HK-2 (cell line): Measurements from ENCODE around the gene MVB12B.
"Not testable (repeated sequence)": the region's sequence is repeated elsewhere in the genome, so short reads cannot be mapped to it uniquely, and the experiment has no call there.

Experiments used
- DNase-seq: peaks from one replicate; pipeline ENCODE4 v3.0.0-alpha.2; 2018; ENCODE audit not compliant: unreplicated experiment

Gene MVB12B

DNA sequence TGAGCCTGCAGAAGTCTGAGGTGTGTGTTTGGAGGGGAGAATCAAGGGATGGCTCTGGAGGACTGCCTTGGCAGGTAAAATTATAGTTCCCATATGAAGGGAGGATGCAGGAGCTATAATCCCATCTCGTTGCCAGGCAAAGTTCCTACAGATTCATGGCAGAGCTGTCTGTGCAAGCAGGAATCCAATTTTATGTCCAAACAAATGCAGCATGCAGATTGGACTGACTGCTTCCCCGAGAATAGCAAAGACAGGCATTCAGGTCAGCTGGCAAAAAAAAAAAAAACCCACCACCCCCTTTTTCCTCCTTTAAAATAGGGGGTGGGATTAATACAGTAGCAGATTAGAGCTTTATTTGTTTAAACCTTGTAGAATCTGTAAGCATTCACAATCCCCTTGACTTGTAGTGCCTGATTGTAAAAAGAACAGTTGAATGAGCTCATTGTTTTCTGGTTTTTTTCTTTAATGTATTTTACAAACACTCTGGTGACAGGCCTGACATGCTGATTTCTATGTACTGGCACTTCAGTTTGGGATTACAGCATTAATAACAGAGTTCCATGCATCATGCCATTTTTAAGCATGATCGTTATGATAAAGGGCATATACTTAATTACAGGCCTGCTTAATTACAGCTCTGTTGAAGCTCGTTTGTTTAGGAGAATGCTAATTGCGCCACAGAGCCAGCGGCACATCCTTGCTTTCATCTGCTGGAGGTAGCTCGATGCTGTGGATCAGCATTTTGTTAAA, 145.7 kb downstream of the MVB12B start:
- DNase-seq = no peak

DNA sequence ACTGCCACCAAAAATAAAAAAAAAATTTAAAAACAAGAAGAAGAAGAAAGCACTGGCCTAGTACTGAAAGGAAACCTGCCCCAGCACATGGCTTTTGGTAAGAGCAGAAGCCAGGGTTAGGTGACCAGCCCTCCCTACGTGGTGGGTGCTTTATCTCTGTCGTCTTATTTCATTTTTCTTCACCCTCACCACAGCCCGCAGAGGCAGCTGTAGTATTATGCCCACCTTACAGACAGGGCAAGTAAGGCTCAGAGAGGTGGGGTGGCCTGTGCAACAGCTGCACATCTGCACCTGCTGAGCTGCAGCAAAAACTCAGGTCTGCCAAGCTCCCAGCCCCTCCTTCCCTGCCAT, 146.3 kb downstream of the MVB12B start:
- no peak for DNase-seq

DNA sequence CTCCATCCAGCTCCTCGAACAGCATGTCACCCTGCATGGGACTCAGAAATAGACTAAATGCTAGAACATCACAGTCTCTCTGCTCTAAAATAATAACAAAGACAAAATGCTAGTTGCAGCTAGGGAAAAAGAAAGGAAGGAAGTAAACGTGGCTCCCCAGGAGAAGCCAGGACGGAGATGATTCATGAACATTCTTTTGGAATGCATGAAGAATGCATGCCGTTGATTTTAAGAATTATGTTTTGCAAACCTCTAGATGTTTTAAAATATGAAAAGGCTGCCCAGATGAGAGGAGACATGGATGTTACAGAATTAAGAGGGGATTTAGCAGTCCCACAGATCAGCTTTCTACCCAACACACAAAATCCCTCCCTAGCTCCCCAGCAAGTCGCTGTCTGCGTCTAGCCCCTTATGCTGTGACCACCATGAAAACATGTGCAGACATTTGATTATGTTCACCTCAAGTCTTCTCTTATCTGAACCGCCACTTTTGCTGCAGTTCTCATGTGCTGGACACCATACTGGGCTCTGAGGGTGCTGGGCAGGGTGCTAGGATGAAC, 147.7 kb downstream of the MVB12B start:
- no peak for DNase-seq

DNA sequence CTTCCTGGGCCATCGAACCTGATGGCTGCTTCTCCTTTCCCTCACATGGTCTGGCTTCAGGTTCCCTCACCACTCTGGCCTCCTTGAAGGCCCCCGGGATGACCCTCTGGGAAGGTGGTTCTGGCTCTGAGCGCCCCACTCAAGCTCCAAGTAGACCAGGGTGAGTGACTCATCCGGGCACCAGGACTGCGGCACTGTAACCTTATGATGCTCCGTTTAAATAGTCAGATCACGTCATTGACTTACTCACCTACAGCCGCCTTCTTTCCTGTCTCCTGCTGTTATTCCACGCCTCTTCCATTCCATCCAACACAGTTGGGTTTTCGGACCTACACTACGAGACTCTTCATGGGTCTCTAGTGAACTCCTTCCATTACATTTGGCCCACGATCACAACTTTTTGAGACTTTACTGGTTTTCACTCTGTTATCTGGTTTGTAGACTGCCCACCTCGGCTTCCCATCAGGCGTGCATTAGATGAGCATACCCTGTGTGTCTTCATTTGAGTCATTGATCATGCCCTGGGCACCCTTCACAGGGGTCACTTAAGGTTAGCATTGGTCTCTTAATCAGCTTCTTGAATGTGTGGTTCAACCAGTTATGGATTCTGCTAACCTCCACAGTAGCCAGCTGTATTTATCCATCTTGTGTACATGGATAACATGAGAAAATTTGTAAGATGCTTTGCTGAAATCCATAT, 148.3 kb downstream of the MVB12B start:
- no peak for DNase-seq

DNA sequence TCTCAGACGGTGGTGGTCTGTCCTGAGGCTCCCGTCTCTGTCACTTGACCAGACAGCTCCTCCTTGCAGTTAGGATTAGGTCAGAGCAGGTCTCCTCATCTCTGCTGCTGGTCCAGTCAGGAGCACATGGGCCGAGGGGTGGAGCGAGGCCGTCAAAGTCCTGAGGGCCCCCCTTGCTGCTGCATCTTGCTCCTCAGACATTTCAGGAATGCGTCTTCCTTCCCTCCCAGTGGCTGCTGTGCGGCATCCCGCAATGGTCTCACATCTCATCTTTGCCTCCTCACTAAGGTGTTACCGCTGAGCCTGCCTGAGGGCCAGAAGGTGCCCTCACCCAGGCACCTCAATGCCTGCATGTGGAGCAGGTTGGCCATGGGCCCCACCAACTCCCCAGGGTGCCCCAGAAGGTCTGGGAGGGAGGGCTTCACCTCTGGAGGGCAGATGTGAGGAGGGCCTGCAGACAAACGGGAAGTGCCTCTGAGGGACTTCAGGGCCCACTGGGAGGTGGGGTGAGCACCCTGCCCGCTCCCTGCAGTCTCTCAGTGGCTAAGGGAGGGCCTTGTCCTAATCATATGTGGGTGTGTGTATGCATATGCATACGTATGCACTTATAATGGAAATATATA, 149.4 kb downstream of the MVB12B start:
- DNase-seq = no peak

DNA sequence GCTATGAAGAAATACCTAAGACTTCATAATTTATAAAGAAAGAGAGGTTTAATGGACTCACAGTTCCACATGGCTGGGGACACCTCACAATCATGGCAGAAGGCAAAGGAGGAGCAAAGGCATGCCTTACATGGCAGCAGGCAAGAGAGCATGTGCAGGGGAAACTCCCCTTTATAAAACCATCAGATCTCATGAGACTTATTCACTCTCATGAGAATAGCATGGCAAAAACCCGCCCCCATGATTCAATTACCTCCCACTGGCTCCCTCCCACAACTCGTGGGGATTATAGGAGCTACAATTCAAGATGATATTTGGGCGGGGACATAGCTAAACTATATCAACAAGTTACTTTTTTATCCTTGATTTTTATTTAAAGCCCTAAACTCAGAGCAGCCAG, 150.8 kb downstream of the MVB12B start:
- DNase-seq = not testable (repeated sequence)

DNA sequence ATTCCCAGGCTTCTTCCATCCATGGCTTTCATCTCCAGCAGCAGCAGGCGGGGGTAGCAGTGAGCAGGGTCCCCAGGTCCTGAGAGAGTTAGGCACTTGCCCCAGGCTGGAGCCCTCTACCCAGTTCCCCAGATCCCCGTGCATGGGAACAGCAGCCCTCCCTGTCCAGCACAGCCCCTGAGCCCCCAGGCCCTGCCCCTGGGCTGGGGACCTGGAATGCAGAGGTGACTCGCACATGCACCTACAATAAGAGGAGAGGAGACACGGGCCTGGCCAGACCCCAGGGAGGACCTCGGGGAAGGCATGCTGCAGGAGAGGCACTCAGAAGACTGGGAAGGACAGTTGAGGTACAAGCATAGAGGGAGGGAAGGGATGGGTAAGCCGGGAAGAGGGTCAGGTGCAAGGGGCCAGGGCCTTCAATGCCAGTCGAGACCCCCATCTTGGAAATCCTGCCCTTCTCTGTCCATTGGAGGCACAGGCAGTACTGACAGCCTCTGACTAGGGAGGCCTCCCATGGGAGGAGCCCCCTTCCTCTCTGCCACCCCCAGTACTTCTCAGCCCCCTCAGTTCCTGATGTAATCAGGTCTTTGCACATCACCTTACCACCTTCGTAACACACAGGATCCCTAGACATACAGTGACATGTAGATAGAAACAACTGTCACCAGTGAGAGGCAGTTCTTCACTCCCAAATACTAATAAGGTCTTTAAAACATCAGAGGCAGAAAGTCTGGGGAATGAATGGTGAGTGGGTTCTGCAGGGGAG, 151.8 kb downstream of the MVB12B start:
- DNase-seq = no peak

DNA sequence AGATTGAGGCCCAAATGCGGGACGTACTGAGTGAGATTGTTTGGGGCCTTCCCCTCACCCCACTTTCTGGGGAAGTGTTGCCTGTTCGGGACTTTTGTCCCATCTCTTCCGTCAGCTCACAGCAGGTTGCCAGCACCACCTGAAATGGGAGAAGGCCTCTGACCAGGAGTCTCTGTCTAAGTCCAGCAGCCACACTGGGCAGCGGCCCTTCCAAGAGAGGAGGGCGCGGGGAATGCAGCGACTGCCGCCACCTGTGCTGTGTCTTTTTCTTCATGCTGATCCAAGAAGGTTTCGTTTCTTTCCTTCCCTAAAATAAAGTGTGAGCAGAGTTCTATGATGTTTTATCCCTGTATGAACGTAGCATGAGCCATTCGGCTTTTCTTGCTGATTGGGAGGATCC, 152.9 kb downstream of the MVB12B start:
- DNase-seq = no peak

DNA sequence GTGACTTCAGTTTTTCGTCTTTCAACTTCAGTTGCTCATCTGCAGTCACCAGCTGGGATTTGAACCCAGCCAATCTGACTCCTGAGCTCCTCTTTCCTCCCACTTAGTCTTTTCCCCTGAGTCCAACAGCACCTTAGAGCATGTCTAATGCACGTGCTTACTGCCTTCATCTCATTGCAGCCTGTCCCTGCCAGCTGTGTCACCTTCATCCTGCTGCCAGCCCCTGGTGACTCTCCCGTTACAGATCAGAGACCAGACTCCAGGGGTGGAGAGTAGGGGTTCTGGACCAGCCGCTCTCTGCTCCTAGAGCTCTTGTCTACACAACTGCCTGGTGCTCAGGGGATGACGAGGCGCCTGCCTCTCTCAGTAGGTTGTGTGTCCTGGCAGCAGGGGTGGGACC, 154.2 kb downstream of the MVB12B start:
- DNase-seq = no peak

DNA sequence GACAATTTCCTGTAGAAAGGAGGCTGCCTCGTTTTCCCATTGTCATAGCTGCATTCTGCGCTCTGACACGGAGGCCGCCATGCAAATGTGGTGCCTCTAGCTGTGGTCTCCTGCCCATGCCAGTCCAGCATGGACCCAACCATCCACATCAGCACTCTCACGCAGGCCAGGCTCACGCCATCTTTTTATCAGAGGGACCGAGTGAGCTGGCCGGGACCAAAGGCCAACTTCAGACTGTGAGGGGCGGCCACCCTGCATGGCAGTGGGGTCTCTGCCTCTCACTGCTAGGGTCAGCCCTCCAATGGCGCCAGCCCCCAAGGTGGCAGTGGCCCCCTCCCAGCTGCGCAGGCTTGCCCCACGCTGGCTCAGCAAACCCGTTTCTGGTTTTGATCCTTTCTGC, 155.2 kb downstream of the MVB12B start:
- DNase-seq = no peak

DNA sequence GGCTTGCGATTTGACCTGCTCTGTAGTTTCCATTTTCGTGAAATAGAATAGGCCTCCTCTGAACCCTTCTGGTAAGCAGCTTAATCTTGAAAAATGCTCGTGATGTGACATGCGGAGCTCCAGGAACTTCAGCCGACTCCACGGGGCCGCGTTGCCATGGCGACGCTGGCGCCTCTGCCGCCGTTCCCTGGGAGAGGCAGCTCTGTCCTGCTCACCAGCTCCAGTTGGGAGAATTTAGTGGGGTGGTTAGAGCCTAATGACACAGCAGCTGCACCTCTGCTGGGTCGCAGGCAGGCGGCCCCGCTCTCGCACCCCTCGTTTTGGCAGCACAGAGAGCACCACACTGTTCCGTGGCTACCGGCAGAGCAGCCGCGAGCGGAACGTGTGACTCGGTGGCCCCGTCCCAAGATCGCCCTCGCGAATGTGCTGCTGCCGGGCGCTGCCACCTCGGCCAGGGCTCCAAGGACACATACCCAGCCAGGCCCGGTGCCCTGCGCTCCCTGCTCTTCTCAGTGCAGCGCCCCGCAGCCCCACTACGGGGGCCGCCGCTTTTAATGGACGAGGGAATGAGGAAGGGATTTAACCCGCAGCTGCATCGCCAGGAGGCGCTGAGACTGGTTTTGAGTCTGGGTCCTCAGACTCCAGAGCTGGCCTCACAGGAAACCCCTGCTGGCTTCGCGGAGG, 155.9 kb downstream of the MVB12B start:
- no peak for DNase-seq

DNA sequence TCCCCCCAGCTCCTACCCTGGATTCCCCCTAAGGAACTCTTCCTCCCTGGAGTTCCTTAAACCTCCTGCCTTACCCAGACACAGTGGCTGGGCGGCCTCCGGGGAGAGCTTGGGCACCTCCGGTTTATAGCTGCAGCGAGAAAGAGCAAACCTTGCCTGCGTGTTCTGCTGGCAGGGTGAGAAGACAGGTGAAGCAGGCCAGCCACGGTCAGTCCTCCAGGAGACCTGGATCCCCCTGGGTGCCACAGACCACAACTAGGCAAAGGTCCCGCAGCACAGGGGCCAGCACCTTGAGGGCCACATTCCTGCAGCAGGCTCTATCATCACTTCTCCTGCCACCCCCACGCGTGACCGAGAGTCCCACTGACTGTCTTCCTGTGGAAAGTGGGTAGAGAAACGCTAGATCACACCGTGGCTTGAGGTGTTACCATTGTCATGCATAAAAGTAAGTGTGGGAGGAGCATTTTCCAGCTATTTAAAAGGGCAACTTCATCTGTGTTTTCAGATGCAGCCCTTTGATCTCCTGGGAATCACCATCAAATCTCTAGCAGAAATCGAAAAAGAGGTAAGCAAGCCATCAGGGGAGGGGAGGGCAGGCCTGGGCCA, 156.9 kb downstream of the MVB12B start:
- no peak for DNase-seq

DNA sequence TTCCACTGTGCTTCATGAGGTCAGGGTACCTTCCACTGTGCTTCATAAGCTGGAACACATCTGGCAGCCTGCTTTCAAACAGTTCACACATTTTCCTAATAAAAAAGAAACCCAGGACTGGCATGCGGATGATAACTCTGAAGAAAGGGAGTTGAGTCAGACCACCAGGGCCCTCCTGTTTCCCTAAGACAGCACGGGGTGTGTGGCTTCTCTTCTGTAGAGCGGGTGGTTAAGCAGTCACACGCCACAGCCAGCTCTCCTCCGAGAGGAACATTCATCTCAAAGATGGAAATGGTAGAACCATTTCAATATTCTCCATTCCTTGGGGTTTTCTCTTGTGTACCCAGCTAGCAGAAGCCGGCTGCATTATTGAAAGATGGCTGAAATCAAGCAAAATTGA, 159.0 kb downstream of the MVB12B start:
- DNase-seq = no peak

DNA sequence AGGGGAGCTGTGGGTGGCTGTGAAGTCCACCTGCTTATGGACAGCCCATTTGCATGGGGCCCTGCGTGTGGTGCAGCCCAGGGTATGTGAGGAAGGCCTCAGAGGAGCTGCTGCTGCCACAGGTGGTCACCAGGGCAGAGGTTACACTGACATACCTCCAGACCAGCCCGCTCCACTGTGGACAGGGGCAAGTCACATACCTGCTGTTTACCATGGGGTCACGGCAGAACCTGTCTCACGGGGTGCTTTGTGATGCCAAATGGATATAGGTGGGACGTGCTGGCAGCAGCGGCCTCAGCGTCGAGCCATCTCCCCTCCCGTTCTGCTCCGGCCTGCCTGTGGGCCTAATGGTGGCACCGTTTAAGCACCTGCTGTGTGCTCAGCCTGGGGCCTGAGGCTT, 159.6 kb downstream of the MVB12B start:
- DNase-seq = no peak

DNA sequence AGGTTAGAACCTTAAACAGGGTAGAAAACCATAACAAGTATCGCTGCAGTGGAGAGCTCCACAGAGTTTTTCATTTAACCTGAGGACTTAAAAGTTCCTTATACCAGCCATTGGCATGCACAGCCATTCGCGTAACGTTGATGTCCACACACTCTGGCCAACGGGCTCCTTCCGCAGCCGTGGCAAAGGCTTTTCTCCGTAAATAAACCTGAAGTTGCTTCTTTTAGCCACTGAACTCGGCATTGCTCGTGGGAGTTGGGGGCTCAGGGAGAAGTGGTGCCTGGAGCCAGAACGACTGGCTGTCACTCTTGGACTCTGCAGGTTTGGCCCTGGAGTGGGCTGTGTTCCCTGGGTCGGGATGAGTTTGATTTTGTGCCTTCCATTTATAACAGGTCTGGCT, 161.2 kb downstream of the MVB12B start:
- no peak for DNase-seq

DNA sequence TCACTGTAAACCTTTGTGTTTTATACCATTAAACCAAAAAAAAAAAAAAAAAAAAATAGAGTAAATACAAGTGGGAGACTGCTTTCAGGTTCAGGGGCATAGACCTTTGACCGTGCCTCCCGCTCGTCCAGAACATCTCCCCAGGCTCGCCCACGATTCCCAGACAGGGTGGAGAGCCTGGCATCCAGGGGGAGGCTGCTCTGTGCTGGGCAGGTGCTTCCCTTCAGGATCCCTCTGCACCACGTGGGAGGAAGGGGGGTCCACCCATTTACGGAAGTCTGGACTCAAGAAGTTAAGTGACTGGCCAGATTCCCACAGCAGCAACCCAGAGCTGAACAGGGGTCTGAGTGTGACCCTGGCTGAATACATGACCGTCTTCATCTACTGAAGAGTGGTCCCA, 161.7 kb downstream of the MVB12B start:
- DNase-seq = no peak

DNA sequence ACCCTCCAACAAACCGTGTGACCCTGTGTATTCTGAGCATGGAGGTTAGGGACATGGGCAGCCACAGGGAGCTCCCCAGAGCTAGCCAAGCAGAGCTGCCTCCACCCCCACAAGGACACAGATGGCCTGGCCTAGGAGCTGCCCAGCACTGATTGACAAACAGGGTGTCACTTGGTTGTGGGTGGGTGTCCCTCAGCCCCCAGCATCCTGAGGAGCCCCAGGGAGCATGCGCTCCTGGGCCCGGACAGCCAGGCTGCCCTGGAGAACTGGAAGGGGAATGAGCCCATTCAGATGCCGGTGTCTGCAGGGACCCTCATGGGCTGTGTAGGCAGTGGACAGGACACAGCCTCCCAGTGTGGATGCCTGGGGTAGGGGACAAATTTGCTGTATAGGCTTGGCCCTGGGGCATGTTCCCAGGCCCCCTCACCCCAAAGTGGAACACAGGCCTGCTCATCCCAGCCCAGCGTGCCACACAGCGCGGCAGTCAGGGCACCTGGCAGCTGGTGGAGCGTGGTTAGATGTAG, 162.3 kb downstream of the MVB12B start:
- no peak for DNase-seq

DNA sequence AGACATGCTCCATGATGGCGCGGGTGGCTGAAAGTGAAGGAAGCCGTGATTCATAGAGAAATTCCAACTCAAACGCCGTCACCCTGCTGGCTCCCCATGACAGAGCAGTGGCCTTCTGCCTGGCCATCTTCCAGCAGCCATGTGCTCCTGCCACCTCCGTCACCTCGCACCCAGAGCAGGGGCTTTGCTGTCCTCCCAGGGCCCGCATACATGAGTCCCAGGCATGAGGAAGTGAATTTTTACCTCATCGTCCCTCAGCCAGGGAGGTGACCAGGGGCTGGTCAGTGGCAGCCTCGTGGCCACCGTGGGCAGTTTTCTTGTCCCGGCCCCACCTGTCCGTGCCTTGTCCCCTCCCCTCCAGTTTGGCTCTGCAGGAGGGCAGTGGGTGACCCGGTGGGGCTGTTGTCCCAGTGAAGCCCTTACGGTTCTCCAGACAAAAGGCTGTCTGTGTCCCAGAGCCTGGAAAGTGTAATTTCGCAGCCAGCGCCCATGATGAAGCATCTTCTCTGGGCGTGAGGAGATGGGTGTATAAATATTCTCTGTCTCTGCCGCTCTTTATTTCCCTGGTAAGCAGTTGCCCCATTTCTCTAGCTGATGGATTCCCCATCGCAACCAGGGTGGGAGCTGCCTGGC, 163.1 kb downstream of the MVB12B start:
- DNase-seq = no peak

DNA sequence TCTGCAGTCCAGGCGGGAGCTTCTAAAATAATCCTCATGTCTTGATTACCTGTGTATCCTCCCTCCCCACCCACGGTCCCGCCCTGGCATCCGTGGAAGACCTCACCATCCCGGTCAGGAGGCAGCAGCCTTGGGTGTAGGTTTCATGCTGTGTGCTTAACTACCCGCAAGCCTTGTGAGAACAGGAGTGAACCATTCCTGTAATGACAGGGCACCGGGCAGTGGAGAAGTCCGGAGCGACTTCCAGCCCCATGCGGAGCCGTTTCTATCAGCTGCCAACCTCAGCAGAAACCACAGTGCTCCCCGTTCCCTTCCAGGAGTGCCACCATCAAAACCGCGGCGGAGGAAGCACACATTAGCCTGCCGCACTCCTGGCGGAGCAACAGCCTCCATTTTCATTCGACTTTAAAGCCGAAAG, 163.6 kb downstream of the MVB12B start:
- DNase-seq = no peak

DNA sequence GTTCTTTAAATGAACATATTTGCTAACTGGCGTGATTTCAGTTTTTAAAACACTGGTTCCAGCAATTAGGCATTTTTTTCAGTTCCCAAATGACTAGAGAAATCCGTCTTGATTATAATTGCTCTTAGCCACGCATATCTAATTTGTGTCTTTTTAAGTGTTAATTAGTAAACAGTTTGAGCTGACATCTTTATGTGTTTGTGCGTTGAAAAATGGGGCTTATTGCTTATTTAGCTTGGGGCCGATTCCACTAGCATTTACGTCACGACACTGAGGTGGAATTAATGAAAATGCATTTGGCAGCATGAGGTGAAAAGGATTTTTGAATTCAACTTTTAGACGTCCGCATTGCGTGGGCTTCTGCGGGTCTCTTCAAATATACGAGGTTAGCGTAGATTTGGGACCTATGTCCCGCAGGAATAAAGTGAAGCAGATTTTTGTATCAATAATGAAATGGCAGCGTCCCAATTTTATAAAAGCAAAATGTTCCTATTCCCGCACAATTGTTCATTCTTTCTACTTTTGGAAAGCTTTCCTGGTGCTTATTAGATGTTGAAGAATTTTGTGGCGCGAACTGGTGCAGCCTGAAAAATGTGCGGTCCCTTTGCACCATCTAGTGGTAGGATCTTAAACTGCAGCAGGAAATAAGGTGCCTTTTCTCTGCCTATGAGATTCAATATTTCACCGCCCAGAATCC, 164.4 kb downstream of the MVB12B start:
- DNase-seq = peak; percentile 33
